Stimulated activated CD8-positive, alpha-beta memory T cell treated with anti-CD3 and anti-CD28 coated beads, Interleukin-15, amount 100 ng/mL, for 1 hour (primary cell): ENCODE measurements around the gene STYXL1.
"Not testable (repeated sequence)": the region's sequence is repeated elsewhere in the genome, so short reads cannot be mapped to it uniquely, and the experiment has no call there.

Experiments
- DNase-seq: peaks from one replicate; pipeline ENCODE4 v3.0.0-alpha.2; 2020; ENCODE audit warnings: low read depth

Gene STYXL1, protein sequence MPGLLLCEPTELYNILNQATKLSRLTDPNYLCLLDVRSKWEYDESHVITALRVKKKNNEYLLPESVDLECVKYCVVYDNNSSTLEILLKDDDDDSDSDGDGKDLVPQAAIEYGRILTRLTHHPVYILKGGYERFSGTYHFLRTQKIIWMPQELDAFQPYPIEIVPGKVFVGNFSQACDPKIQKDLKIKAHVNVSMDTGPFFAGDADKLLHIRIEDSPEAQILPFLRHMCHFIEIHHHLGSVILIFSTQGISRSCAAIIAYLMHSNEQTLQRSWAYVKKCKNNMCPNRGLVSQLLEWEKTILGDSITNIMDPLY

DNA sequence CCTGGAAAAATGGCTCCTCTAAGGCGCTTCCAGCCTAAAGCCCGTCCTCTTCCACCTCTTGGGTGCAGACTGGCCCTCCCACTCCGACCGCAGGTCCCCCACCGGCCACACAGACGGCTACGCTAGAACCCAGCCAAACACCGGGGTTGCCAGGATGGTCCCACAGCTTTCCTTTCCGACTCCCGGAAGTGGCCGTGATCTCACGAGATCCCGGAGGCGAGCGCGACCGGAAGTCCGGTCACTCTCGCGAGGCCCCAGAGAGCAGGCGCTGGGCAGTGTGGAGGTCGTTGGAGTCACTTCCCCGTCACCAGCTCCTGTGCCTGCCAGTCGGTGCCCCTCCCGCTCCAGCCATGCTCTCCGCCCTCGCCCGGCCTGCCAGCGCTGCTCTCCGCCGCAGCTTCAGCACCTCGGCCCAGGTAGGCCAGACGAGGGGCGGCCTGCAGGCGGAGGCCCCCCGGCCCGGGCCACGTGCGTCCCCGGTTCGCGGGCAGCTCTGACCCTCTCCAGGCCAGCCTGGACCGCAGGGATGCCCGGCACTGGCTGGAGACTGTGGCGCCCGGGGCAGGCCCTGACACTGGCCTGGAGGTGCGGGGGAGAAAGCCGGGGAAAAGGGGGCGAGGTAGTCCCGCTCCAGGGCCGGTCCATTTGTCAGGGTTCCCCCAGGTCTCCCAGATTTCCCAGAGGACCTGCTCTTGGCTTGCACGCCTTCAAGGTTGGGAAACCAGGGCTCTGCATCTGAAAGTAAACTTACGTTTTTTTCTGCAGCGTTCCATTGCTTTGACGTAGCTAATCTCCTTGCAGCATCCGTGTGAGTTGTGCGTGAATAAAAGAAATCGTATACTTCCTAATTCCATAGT lies at the start of gene STYXL1, which contains the start of gene MDH2:
TSS of gene STYXL1 (minus strand) at position 190 of the 857 bp plus-strand sequence. CDS start 17,477 bp downstream, outside the sequence.
TSS of gene MDH2 (plus strand) at position 296 of the 857 bp plus-strand sequence. CDS start at position 351, 55 bp downstream.
- peak; percentile 70 for DNase-seq

DNA sequence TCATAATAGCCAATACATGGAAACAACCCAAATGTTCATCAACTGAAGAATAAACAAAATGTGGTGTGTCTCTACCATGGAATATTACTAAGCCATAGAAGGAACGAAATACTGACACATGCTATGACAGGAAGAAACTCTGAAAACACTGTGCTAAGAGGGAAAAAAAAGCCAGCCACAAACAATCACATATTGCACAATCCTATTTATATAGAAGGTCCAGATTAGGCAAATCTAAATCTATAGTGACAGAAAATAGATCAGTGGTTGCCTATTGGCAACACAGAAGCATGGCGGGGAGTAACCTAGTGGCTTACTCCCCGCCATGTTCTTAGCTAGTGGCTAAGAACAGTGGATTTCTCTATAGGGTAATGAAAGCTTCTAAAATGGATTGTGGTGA lies 48.1 kb upstream of the STYXL1 start:
- no peak for DNase-seq

DNA sequence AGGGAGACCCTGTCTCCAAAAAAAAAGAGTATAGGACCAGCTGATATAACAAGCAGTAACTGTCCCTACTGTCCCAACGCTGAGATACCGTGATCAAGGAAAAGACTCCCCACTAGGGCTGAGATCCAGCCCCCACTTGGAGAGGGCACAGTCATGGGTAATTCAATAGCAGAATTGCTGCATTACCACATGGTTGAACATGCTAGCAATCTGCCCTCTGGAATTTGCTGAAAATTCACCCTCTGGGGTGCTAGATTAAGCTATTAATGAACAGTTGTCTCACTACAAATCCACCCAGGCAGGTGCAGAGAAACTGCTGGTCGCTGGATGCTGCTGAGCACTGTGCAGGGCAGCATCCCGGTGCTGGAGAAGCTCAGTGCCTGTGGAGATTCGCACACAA lies 46.5 kb upstream of the STYXL1 start:
- not testable (repeated sequence) for DNase-seq

GRCh38 chr7:76093531-76093930 lies 45.7 kb upstream of the STYXL1 start:
- not testable (repeated sequence) for DNase-seq

GRCh38 chr7:76091506-76091905 lies 43.7 kb upstream of the STYXL1 start:
- no peak for DNase-seq

GRCh38 chr7:76089865-76090475 lies 42.2 kb upstream of the STYXL1 start:
- no peak for DNase-seq

GRCh38 chr7:76087362-76087791 lies 39.6 kb upstream of the STYXL1 start:
- DNase-seq: not testable (repeated sequence)

DNA sequence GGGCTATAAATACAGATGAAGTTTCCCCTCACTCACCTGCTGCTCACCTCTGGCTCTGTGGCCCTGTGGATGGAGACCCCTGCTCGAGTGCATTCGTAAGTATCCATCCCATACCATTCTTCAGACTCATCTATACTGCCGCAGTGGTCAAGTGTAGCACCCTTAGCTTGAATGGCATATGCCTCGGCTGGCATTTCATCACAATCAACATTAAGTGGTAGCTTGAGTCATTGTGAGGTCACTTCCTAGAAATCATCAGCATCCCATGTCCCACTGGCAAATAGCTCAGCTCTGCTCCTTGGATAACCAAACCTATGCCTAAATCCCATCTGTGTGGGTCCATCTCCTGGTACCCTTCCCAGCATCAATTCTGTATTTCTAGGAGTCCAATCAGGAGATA lies 38.3 kb upstream of the STYXL1 start:
- no peak for DNase-seq

DNA sequence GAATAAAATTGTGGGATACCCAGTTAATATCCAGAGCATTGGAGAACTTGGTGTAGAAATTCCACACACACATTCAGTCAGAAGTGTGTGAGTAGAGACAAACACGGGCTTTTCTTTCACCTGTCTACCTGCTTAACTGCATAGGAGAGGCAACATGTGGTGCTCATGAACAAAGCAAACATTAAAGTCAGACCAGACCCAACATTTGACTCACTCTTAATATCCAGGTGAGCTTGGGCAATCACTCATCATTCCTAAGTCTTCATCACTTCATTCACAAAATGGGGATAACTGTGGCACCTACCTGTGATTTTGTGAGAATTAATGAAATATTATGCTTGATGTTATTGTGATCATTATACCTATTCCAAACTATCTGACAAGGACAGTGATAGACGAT lies 36.3 kb upstream of the STYXL1 start:
- not testable (repeated sequence) for DNase-seq

DNA sequence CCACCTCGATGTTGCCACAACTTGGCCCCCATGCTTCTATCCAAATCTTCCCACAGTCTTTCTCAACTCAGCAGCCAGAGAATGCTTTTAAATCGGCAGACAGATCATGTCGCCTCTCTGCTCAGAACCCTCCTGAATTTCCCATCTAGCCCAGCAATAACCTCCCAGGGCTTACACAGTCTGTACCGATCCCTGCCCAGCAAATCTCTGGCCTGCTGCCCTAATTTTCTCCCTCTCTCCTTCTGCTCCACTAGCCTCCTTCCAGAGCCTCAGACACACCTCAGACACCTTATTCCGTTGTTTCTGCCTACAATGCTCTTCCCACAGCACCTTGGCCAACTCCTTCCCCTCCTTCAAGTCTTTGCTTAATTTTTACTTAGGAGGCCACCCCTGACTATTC lies 32.4 kb upstream of the STYXL1 start:
- DNase-seq: no peak

GRCh38 chr7:76077435-76077834 lies 29.6 kb upstream of the STYXL1 start:
- no peak for DNase-seq

- no peak for DNase-seq
These were observed 29.2 kb upstream of the STYXL1 start for GRCh38 chr7:76076995-76077394.

DNA sequence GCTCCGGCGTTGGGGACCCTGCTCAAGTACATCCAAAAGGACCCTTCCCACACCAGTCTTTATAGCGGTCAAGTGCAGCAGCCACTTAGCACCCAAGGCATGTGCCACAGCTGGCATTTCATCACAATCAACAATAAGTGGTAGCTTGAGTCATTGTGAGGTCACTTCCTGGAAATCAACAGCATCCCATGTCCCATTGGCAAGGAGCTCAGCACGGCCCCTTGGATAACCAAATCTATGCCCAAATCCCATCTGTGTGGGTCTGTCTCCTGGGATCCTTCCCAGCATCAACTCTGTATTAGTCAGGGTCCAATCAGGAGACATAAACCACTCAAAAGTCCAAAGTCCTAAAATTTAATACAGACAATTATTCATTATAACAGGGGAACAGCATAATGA lies 27.2 kb upstream of the STYXL1 start:
- no peak for DNase-seq

- no peak for DNase-seq
These were observed 26.6 kb upstream of the STYXL1 start for GRCh38 chr7:76074306-76074971.

DNA sequence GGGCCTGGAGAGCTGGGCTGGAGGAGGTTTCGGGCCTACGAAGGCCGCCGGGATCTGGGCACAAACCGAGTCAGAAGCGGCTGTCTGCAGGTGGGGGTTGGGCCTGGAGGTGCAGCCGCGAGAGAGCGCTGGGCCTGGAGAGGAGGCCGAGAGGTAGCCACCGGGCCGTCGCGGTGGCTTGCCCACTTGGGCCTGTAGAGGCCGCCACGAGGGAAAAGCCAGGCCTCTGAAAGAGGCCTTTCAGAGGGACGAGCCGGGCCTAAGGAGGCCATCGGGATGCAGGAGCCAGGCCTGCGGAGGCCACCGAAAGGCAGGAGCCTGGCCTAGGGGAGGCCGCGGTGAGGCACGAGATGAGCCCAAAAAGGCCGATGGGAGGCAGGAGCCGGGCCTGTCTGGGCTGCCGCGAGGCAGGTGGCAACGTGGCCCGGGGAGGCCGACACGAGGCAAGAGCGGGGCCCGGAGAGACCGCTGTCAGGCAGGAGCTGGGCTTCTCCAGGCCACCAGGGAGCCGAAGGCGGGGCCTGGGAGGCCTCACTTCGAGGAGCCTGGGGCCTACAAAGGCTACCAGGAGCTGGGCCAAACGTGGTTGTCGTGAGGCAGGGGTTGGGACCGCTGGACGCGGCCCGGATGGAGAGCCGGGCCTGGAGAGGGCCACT lies 25.7 kb upstream of the STYXL1 start:
- DNase-seq: no peak

DNA sequence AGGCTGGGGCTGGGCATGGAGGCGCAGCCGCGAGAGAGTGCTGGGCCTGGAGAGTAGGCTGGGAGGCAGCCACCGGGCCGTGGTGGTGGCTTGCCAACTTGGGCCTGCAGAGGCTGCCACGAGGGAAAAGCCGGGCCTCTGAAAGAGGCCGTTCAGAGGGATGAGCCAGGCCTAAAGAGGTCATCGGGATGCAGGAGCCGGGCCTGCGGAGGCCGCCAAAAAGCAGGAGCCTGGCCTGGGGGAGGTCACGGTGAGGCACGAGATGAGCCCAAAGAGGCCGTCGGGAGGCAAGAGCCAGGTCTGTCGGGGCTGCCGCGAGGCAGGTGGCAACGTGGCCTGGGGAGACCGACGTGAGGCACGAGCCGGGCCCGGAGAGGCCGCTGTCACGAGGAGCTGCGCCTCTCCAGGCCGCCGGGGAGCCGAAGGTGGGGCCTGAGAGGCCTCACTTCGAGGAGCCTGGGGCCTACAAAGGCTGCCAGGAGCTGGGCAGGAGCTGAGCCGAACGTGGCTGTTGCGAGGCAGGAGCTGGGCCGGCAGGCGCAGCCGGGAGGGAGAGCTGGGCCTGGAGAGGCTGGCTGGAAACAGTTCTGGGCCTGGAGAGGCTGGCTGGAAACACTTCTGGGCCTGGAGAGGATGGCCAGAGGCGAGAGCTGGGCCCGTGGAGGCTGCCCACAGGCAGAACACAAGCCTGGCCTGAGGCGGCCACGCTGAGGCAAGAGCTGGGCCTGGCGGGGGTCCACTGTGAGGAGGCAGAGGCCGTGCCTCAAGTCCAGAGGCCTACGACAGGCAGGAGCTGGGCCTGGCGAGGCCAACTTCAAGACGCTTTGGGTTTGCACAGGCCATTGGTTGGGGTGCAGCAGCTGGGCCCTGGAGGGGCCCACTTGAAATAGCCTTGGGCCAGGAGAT lies 24.7 kb upstream of the STYXL1 start:
- no peak for DNase-seq

GRCh38 chr7:76071316-76072242 lies 23.8 kb upstream of the STYXL1 start:
- DNase-seq: no peak

- DNase-seq: no peak
These were observed 21.4 kb upstream of the STYXL1 start for GRCh38 chr7:76069238-76069638.
